ENCODE data around the gene SCN4B.

Gene SCN4B

DNA sequence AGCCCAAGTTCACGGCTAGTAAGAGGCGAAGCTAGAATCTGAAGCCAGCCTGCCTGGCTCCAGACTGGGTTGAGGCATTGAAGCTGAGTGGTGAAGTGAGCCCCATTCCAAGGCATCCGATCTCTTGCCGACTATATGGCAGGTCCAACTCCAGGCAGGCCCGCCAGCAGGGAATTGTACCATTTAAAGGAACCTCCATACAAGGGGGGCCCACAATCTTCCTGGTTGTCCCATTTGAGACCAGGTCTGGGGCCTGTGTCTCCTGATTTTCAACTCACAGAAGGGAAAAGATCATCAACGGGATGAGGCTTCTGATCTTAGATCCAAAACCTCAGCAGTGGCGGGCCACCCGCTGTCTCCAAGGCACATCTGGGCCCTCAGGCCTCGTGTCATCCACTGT, 19.7 kb upstream of the SCN4B start:
- no peak for DNase-seq

GRCh38 chr11:118171269-118172062, 18.8 kb upstream of the SCN4B start:
- no peak for DNase-seq

DNA sequence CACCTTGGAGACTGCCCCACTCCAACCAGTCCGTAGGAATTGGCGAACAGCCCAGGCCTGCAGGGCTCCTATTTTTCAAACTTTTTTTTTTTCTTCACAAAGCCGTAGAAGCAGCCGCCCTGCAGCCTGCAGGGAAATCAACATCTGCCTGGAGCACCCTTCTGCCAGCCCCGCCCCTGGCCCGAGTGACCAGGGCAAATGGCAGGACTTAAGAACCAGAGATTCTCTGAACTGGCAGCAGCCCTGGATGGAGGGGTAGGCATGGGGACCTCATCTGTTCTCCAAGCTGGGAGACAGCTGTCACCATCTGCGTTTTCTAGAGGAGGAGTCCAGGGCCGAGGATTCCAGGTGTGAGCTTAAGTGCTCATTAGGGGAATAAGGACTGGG, 18.3 kb upstream of the SCN4B start:
- DNase-seq = peak; percentile 42

DNA sequence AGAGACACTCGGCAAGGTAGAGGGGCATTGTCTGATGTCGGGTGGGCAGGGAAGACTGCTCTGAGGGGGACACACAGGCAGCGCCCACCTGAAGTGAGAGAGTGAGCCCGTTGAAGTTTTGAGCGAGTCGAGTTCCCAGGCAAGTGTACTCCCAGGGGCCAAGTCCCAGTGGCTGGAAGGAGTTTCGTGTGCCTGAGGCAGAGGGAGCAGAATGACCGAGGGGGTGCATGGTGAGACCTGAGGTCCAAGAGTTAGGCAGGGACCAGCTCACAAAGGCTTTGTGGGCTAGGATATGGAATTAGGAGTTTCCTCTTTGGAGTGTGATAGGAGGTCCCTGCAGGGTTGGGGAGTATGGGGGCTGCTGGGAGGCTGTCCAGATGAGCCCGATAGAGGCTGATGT, 17.6 kb upstream of the SCN4B start:
- no peak for DNase-seq

DNA sequence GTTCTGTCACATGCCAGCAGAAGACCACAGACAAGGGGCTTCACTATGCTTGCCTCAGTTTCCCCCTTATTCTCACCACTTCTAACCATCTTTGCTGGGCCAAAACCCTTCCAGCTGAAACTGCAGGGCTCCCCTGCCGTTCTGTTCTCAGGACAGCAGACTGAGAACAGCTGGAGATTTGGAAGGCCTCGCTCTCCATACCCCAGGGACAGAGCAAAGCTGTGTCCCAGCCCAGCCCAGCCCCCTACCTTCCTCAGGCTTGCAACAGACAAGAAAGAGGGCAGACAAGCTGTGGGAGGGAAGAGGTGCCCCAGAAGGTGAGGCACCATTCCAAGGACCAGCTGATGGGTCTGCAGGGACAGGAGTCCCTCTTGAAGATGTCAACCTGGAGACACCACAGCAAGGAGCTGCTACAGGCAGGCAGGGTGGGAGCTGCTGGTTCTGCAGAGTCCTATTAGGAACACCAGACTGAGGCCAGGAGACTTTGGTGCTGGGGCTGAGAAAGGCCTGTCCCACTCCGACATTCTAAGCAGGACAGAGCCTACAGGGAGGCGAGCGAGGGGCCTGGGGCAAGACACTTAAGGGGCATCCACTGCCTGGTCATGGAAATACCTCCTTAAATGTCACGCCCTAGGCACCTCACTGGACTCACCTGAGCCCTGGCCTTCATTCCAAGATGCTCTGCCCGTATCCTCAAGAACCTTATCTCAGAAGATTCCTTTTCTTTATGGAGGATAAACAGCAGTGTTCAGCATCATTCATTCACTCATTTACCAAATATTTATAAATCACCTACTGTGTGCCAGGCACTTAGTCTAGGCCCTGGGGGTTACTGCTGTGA, 16.9 kb upstream of the SCN4B start:
- DNase-seq = no peak

GRCh38 chr11:118168751-118169150, 16.1 kb upstream of the SCN4B start:
- DNase-seq = no peak

GRCh38 chr11:118168316-118168715, 15.7 kb upstream of the SCN4B start:
- no peak for DNase-seq

DNA sequence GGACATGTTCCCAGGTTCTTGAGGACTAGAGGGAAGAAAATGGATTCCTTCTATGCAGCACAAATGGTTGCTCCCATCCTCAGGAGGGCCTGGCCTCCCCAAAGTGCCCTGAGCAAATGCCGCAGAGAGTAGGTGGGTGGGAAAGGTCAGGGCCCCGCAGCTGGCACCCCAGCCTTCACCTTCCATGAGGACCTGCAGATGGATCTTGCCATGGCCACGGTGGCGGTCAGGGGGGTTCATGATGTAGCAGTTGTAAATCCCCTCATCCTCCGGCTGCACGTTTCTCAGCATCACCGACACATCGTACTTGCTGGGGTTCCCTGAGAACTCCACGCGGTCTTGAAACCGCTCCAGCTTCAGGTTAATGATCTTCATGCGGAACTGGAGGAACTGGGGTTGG, 15.3 kb upstream of the SCN4B start:
- DNase-seq = no peak

- DNase-seq = no peak
Measured at GRCh38 chr11:118167253-118167652, 14.6 kb upstream of the SCN4B start.

DNA sequence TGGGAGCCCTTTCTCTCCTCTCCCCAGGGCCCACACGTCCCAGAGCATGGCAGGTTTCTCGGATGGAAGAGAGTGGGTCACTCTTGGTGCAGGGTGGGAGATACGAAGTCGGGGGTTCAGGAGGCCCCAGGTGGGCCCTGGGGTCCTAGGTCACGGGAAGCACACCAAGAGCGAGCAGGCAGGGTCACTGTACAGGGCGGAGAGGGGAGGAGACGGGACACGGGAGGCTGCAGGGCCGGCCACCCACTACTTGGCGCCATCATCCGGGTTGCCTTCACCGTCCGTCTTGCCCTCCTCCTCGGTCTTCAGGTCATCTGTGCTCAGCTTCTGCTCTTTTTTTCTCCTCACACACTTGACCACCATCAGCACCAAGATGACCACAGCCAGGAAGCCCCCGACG, 14.0 kb upstream of the SCN4B start:
- no peak for DNase-seq

GRCh38 chr11:118164885-118165284, 12.3 kb upstream of the SCN4B start:
- DNase-seq = no peak

- DNase-seq = no peak
Measured at GRCh38 chr11:118163494-118163893, 10.9 kb upstream of the SCN4B start.

DNA sequence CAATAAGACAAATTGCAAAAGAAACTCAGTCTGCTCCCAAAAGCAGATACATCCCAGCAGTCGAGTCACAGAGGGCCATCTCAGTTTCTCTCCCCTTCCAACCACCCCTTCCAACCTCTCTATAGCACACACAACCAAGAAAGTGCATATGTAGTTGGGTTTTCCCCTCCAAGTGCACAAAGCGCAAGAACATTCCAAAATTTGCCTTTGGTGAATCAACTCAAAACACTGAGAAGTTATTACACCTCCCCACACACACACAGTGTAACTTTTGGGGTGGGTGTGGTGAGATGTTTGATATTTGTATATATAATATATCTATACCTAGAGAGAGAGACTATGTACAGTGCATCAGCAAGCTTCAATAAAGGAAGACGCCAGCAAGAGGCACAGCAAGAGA, 10.2 kb upstream of the SCN4B start:
- no peak for DNase-seq

GRCh38 chr11:118161786-118162185, 9.2 kb upstream of the SCN4B start:
- no peak for DNase-seq

GRCh38 chr11:118157186-118157895, 4.7 kb upstream of the SCN4B start:
- no peak for DNase-seq

- DNase-seq = peak; percentile 27
Measured at GRCh38 chr11:118156531-118157185, 4.0 kb upstream of the SCN4B start.

GRCh38 chr11:118155776-118156530, 3.3 kb upstream of the SCN4B start:
- DNase-seq = no peak

DNA sequence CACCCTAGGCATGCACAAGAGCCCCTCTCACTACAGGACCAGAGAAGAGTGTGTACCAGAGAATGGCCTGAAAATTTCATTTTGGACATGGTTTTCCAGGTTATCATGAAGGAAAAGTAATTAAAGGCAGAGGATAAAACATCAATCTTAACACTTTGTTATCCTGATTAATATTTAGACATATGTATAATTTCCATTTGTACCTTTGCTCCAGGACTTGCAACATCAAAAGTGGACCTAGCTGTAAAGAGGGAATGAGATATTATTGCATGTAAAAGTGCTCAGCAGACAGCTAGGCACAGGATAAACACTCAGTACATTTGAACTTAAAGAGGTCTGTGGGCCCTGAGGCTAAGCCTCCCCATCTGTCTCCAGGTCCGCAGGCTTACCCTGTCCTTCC, 2.0 kb upstream of the SCN4B start:
- DNase-seq = no peak

DNA sequence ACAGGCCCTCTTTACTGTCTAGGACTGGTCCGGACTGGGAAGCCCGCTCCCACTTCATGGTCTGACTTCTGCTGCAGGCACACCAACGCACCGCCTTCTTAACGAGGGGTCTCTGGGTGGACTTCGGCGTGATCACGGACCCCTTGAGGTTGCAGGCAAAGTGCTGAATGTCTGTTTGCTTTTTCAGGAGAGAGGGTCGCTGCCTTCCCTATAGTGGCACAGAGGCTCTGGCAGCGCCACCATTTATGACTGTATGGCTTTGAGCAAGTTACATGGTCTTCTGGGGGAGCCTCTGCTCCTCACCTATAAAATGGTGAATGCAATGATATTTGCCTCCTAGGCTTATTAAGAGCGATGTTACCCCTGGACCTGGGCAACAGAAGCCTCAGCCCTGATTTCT, 1.4 kb upstream of the SCN4B start:
- DNase-seq = no peak

DNA sequence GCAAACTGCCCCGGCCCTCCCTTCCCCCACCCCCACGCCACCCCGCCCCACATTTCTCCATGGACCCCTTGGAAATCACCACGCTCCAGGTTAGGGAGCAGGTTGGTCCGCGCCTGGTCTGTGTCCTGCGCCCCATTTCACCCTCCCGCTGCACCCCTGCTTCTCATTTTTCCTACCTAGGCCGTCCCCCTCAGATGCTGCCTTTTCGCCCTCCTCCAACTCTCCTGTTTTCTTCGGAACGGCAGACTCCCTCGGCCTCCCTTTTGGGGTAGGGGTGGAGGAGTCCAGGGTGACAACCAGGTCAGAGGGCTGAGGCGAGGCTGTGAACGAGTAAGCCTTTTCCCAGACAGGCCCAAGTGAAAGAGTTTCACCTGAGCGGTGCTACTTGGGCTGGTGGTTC, 893 bp upstream of the SCN4B start:
- no peak for DNase-seq

GRCh38 chr11:118152020-118152551, 537 bp downstream of the SCN4B start:
- no peak for DNase-seq

DNA sequence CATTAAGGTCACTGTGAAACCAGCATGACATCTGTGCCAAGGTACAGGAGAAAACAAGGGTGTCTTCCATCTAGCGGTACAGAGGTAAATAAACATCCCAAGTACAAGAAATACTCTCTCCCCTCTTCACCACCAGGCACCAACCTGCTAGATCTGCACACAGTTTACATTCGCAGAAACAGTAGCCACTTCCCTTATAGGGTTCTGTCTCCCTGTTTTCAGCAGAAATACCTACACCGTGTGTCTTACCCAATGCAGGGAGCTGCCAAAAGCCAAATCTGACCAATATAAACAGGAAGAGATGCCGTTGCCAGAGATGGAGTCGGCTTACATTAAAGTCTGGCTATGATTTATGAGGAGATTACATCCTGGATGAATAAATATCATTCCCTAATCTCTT, 1.2 kb downstream of the SCN4B start:
- DNase-seq = no peak
